ENCODE data around the gene SBSN. TPM values are rescaled to one million over a fixed set of nuclear protein-coding genes. Genes with fewer than 3 reads are reported as not detected.
A peak's percentile ranks its signal among the peaks of the same experiment; 100 is the strongest.

SBSN gene
- total RNA-seq, 1 experiment from 2014 or later, result not detected

GRCh38 chr19:35498220-35498619 is 29.9 kb downstream of the SBSN start:
- H3K36me3 ChIP-seq, result no peaks in the 10 kb centered on the region
- H3K27me3 ChIP-seq (replicated peaks), result peaks cover 30% of the 10 kb centered on the region
- no peak overlapping the region for H3K4me3 ChIP-seq
- DNase-seq (ENCODE audit: low read depth in 1 of 2, low spot score in 2 of 2), result no peak
- no peak overlapping the region for H3K27ac ChIP-seq
- no peaks in the 10 kb centered on the region for H3K9me3 ChIP-seq (replicated peaks)
- no peaks in the 10 kb centered on the region for H3K4me1 ChIP-seq (replicated peaks)

- Histone ChIP-seq H3K36me3 (no peaks in the 10 kb centered on the region), H3K4me1 (replicated peaks) (no peaks in the 10 kb centered on the region)
- no peak for DNase-seq (ENCODE audit: low read depth in 1 of 2, low spot score in 2 of 2)
These were observed 30.7 kb downstream of the SBSN start for GRCh38 chr19:35497406-35497805.

GRCh38 chr19:35495107-35496064 is 32.7 kb downstream of the SBSN start:
- Histone ChIP-seq H3K27me3 (replicated peaks) (peaks cover 22% of the 10 kb centered on the region), H3K4me3 (no peak overlapping the region), H3K4me1 (replicated peaks) (no peaks in the 10 kb centered on the region), H3K27ac (no peak overlapping the region), H3K9me3 (replicated peaks) (no peaks in the 10 kb centered on the region), H3K36me3 (no peaks in the 10 kb centered on the region)
- peak in 1 of 2 experiments; percentile 45 for DNase-seq (ENCODE audit: low read depth in 1 of 2, low spot score in 2 of 2)

More at GRCh38 chr19:35497406-35497805, 30.7 kb downstream of the SBSN start:
- Histone ChIP-seq H3K9me3 (replicated peaks) (no peaks in the 10 kb centered on the region), H3K4me3 (no peak overlapping the region), H3K27me3 (replicated peaks) (peaks cover 29% of the 10 kb centered on the region), H3K27ac (no peak overlapping the region)

- Histone ChIP-seq H3K27ac (no peak overlapping the region), H3K36me3 (no peaks in the 10 kb centered on the region), H3K4me1 (replicated peaks) (no peaks in the 10 kb centered on the region), H3K9me3 (replicated peaks) (no peaks in the 10 kb centered on the region), H3K4me3 (no peak overlapping the region), H3K27me3 (replicated peaks) (peaks cover 18% of the 10 kb centered on the region)
- DNase-seq (ENCODE audit: low read depth in 1 of 2, low spot score in 2 of 2), result no peak
These were observed 34.1 kb downstream of the SBSN start for GRCh38 chr19:35493971-35494370.

GRCh38 chr19:35491836-35492360 is 36.2 kb downstream of the SBSN start:
- no peaks in the 10 kb centered on the region for H3K36me3 ChIP-seq
- H3K4me3 ChIP-seq, result no peak overlapping the region
- H3K9me3 ChIP-seq (replicated peaks), result no peaks in the 10 kb centered on the region
- DNase-seq (ENCODE audit: low read depth in 1 of 2, low spot score in 2 of 2), result no peak
- H3K4me1 ChIP-seq (replicated peaks), result no peaks in the 10 kb centered on the region
- H3K27ac ChIP-seq, result no peak overlapping the region
- peaks cover 22% of the 10 kb centered on the region for H3K27me3 ChIP-seq (replicated peaks)

GRCh38 chr19:35490364-35490763 is 37.7 kb downstream of the SBSN start, which contains the start of gene KRTDAP:
Gene KRTDAP, minus strand, starts transcription at chr19:35490464. Its CDS starts 22 bp downstream, at chr19:35490442.
- Histone ChIP-seq H3K36me3 (no peaks in the 10 kb centered on the region), H3K4me1 (replicated peaks) (no peaks in the 10 kb centered on the region), H3K27ac (no peak within 1 kb of the TSS), H3K4me3 (no peak within 1 kb of the TSS), H3K9me3 (replicated peaks) (no peaks in the 10 kb centered on the region), H3K27me3 (replicated peaks) (peaks cover 28% of the 10 kb centered on the region)
- no peak for DNase-seq (ENCODE audit: low read depth in 1 of 2, low spot score in 2 of 2)

- Histone ChIP-seq H3K27me3 (replicated peaks) (peaks cover 28% of the 10 kb centered on the region), H3K9me3 (replicated peaks) (no peaks in the 10 kb centered on the region), H3K36me3 (no peaks in the 10 kb centered on the region), H3K27ac (no peak overlapping the region), H3K4me3 (no peak overlapping the region), H3K4me1 (replicated peaks) (no peaks in the 10 kb centered on the region)
- DNase-seq (ENCODE audit: low read depth in 1 of 2, low spot score in 2 of 2), result no peak
These were observed 39.4 kb downstream of the SBSN start for GRCh38 chr19:35488677-35489076.

- H3K27me3 ChIP-seq (replicated peaks), result peaks cover 23% of the 10 kb centered on the region
- DNase-seq (ENCODE audit: low read depth in 1 of 2, low spot score in 2 of 2), result no peak
These were observed 40.4 kb downstream of the SBSN start for GRCh38 chr19:35487656-35488182.

GRCh38 chr19:35486268-35486708 is 41.8 kb downstream of the SBSN start:
- Histone ChIP-seq H3K4me3 (no peak overlapping the region), H3K4me1 (replicated peaks) (no peaks in the 10 kb centered on the region)
- DNase-seq (ENCODE audit: low read depth in 1 of 2, low spot score in 2 of 2), result no peak

More at GRCh38 chr19:35487656-35488182, 40.4 kb downstream of the SBSN start:
- H3K4me3 ChIP-seq, result no peak overlapping the region
- H3K27ac ChIP-seq, result no peak overlapping the region
- no peaks in the 10 kb centered on the region for H3K4me1 ChIP-seq (replicated peaks)
- no peaks in the 10 kb centered on the region for H3K9me3 ChIP-seq (replicated peaks)
- no peaks in the 10 kb centered on the region for H3K36me3 ChIP-seq

GRCh38 chr19:35484252-35485036 is 43.7 kb downstream of the SBSN start:
- no peaks in the 10 kb centered on the region for H3K4me1 ChIP-seq (replicated peaks)
- H3K27me3 ChIP-seq (replicated peaks), result peaks cover 11% of the 10 kb centered on the region; the same call in 1 of the 2 replicates
- no peak overlapping the region for H3K4me3 ChIP-seq
- H3K27ac ChIP-seq, result no peak overlapping the region
- H3K36me3 ChIP-seq, result no peaks in the 10 kb centered on the region
- no peaks in the 10 kb centered on the region for H3K9me3 ChIP-seq (replicated peaks)
- DNase-seq (ENCODE audit: low read depth in 1 of 2, low spot score in 2 of 2), result no peak

More at GRCh38 chr19:35486268-35486708, 41.8 kb downstream of the SBSN start:
- Histone ChIP-seq H3K36me3 (no peaks in the 10 kb centered on the region), H3K9me3 (replicated peaks) (no peaks in the 10 kb centered on the region), H3K27ac (no peak overlapping the region), H3K27me3 (replicated peaks) (peaks cover 18% of the 10 kb centered on the region)

- no peaks in the 10 kb centered on the region for H3K36me3 ChIP-seq
- no peak overlapping the region for H3K4me3 ChIP-seq
- no peak for DNase-seq (ENCODE audit: low read depth in 1 of 2, low spot score in 2 of 2)
- H3K27me3 ChIP-seq (replicated peaks), result peaks cover 11% of the 10 kb centered on the region
- no peak overlapping the region for H3K27ac ChIP-seq
- H3K9me3 ChIP-seq (replicated peaks), result no peaks in the 10 kb centered on the region
- H3K4me1 ChIP-seq (replicated peaks), result no peaks in the 10 kb centered on the region
These were observed 45.0 kb downstream of the SBSN start for GRCh38 chr19:35483089-35483488.

GRCh38 chr19:35478794-35479677 is 49.1 kb downstream of the SBSN start:
- Histone ChIP-seq H3K4me3 (no peak overlapping the region), H3K4me1 (replicated peaks) (no peaks in the 10 kb centered on the region), H3K27ac (no peak overlapping the region), H3K9me3 (replicated peaks) (no peaks in the 10 kb centered on the region), H3K36me3 (no peaks in the 10 kb centered on the region), H3K27me3 (replicated peaks) (no peaks in the 10 kb centered on the region; the same call in 1 of the 2 replicates)
- DNase-seq (ENCODE audit: low read depth in 1 of 2, low spot score in 2 of 2), result no peak
